ENCODE data around the gene AVPR2. TPM values are rescaled to one million over a fixed set of nuclear protein-coding genes. Genes with fewer than 3 reads are reported as not detected.

The AVPR2 gene
- total RNA-seq, 2 experiments from 2014 or later = not detected

GRCh38 chrX:153877571-153878261, 26.8 kb upstream of the AVPR2 start:
- H3K27ac Mint-ChIP-seq = no peak overlapping the region
- POLR2A ChIA-PET = no interaction called here
- no peak overlapping the region for H3K4me3 Mint-ChIP-seq
- ATAC-seq (no peak), DNase-seq (no peak)
- no peaks in the 10 kb centered on the region for H3K36me3 Mint-ChIP-seq (ENCODE audit: low read depth)
- no peaks in the 10 kb centered on the region for H3K9me3 Mint-ChIP-seq
- CTCF ChIA-PET = interaction anchor here (1.0 kb wide), 2 partner anchors 12 to 47 kb away, joined by 3 read pairs; no protein-coding TSS in a partner anchor
- TF ChIP-seq CTCF (IDR thresholded peaks at IDR 0.05) = no peak
- H3K4me1 Mint-ChIP-seq (ENCODE audit: low read depth) = peaks cover 16% of the 10 kb centered on the region
- H3K27me3 Mint-ChIP-seq = peaks cover 19% of the 10 kb centered on the region
- intact Hi-C loops (cut with micrococcal nuclease) = no loop called here

- POLR2A ChIA-PET = no interaction called here
- Mint-ChIP-seq H3K27me3 (peaks cover 19% of the 10 kb centered on the region), H3K9me3 (no peaks in the 10 kb centered on the region), H3K27ac (no peak overlapping the region), H3K4me3 (no peak overlapping the region), H3K4me1 (ENCODE audit: low read depth) (peaks cover 16% of the 10 kb centered on the region), H3K36me3 (ENCODE audit: low read depth) (no peaks in the 10 kb centered on the region)
- no peak for TF ChIP-seq CTCF (IDR thresholded peaks at IDR 0.05)
- DNase-seq (no peak), ATAC-seq (no peak)
- intact Hi-C loops (cut with micrococcal nuclease) = no loop called here
- CTCF ChIA-PET = interaction anchor here (1.0 kb wide), 2 partner anchors 11 to 47 kb away, joined by 3 read pairs; no protein-coding TSS in a partner anchor
Measured at GRCh38 chrX:153878345-153878744, 26.1 kb upstream of the AVPR2 start.

- Mint-ChIP-seq H3K4me1 (ENCODE audit: low read depth) (peaks cover 16% of the 10 kb centered on the region), H3K27ac (no peak overlapping the region), H3K9me3 (no peaks in the 10 kb centered on the region), H3K27me3 (peaks cover 21% of the 10 kb centered on the region), H3K36me3 (ENCODE audit: low read depth) (no peaks in the 10 kb centered on the region), H3K4me3 (peak overlapping the region; percentile 23)
- POLR2A ChIA-PET = no interaction called here
- DNase-seq = peak; percentile 55
- CTCF ChIA-PET = interaction anchor here (1.0 kb wide), 1 partner anchor 46 kb away, joined by 3 read pairs; no protein-coding TSS in a partner anchor
- ATAC-seq = peak; percentile 67
- intact Hi-C loops (cut with micrococcal nuclease) = no loop called here
- TF ChIP-seq CTCF (IDR thresholded peaks at IDR 0.05) = no peak
Measured at GRCh38 chrX:153878969-153879653, 25.4 kb upstream of the AVPR2 start.

- Mint-ChIP-seq H3K27ac (no peak overlapping the region), H3K27me3 (peaks cover 26% of the 10 kb centered on the region), H3K4me3 (no peak overlapping the region), H3K36me3 (ENCODE audit: low read depth) (no peaks in the 10 kb centered on the region), H3K9me3 (no peaks in the 10 kb centered on the region), H3K4me1 (ENCODE audit: low read depth) (peaks cover 17% of the 10 kb centered on the region)
- TF ChIP-seq CTCF (IDR thresholded peaks at IDR 0.05) = no peak
- intact Hi-C loops (cut with micrococcal nuclease) = no loop called here
- ATAC-seq (no peak), DNase-seq (no peak)
- CTCF ChIA-PET = no interaction called here
- POLR2A ChIA-PET = no interaction called here
Measured at GRCh38 chrX:153879741-153880439, 24.6 kb upstream of the AVPR2 start.

- POLR2A ChIA-PET = no interaction called here
- CTCF ChIA-PET = no interaction called here
- DNase-seq = no peak
Measured at GRCh38 chrX:153880440-153880815, 24.0 kb upstream of the AVPR2 start.

More at GRCh38 chrX:153880440-153880815, 24.0 kb upstream of the AVPR2 start:
- Mint-ChIP-seq H3K36me3 (ENCODE audit: low read depth) (no peaks in the 10 kb centered on the region), H3K27ac (no peak overlapping the region), H3K4me3 (no peak overlapping the region), H3K9me3 (no peaks in the 10 kb centered on the region), H3K27me3 (peaks cover 29% of the 10 kb centered on the region), H3K4me1 (ENCODE audit: low read depth) (peaks cover 18% of the 10 kb centered on the region)
- TF ChIP-seq CTCF (IDR thresholded peaks at IDR 0.05) = no peak
- intact Hi-C loops (cut with micrococcal nuclease) = no loop called here
- no peak for ATAC-seq
